GM10847 (cell line): ENCODE results near the gene MRTO4.
"Not testable (repeated sequence)": the region's sequence is repeated elsewhere in the genome, so short reads cannot be mapped to it uniquely, and the experiment has no call there.

ENCODE experiments used
- POLR2A ChIP-seq: IDR thresholded peaks from 2 replicates; pipeline ENCODE4 v1.6.1; 2011; ENCODE audit not compliant: insufficient read length; ENCODE audit errors: extremely low read depth

Gene MRTO4

GRCh38 chr1:19257178-19257914, 5.7 kb downstream of the MRTO4 start:
- no peak for TF ChIP-seq POLR2A

GRCh38 chr1:19258353-19258752, 6.7 kb downstream of the MRTO4 start:
- no peak for TF ChIP-seq POLR2A

GRCh38 chr1:19260211-19261138, 8.9 kb downstream of the MRTO4 start:
- TF ChIP-seq POLR2A = no peak

GRCh38 chr1:19262047-19262446, 10.4 kb downstream of the MRTO4 start:
- no peak for TF ChIP-seq POLR2A

GRCh38 chr1:19262744-19263143, 11.1 kb downstream of the MRTO4 start:
- TF ChIP-seq POLR2A = no peak

- no peak for TF ChIP-seq POLR2A
These were observed 16.8 kb downstream of the MRTO4 start for GRCh38 chr1:19268445-19268844.

GRCh38 chr1:19272064-19272463, 20.5 kb downstream of the MRTO4 start:
- no peak for TF ChIP-seq POLR2A

GRCh38 chr1:19273106-19273843, 21.7 kb downstream of the MRTO4 start:
- TF ChIP-seq POLR2A = no peak

- no peak for TF ChIP-seq POLR2A
These were observed 23.0 kb downstream of the MRTO4 start for GRCh38 chr1:19274636-19275035.

GRCh38 chr1:19283891-19284290, 32.3 kb downstream of the MRTO4 start:
- no peak for TF ChIP-seq POLR2A

- TF ChIP-seq POLR2A = no peak
These were observed 33.3 kb downstream of the MRTO4 start for GRCh38 chr1:19284881-19285280.

- TF ChIP-seq POLR2A = no peak
These were observed 36.0 kb downstream of the MRTO4 start for GRCh38 chr1:19287436-19288185.

- not testable (repeated sequence) for TF ChIP-seq POLR2A
These were observed 37.0 kb downstream of the MRTO4 start, which contains the start of gene AKR7A3 for GRCh38 chr1:19288324-19289241. AKR7A3 (minus strand) TSS chr1:19288770; CDS start chr1:19288709, 61 bp downstream.

- no peak for TF ChIP-seq POLR2A
These were observed 37.6 kb downstream of the MRTO4 start for GRCh38 chr1:19289244-19289643.
